GM12864 (cell line): ENCODE results near the gene USP10.

Experiments used
- DNase-seq: peaks from one replicate; pipeline ENCODE4 v3.0.0-alpha.2; 2011; ENCODE audit warnings: low read depth
- H3K4me3 ChIP-seq: 2 replicates; pipeline ENCODE4 v1.5.1; 2011; ENCODE audit warnings: mild to moderate bottlenecking, low read depth, low read length, control low read depth
- CTCF ChIP-seq: IDR thresholded peaks from 2 replicates; pipeline ENCODE4 v1.5.1; 2011; ENCODE audit warnings: low read depth, mild to moderate bottlenecking, moderate library complexity, low read length, control low read depth, inconsistent platforms; ENCODE audit errors: missing control alignments

Gene USP10

GRCh38 chr16:84663433-84664101, 36.2 kb upstream of the USP10 start:
- no peak overlapping the region for H3K4me3 ChIP-seq
- no peak for TF ChIP-seq CTCF
- DNase-seq, result peak; percentile 62

- no peak for TF ChIP-seq CTCF
- DNase-seq, result no peak
- no peak overlapping the region for H3K4me3 ChIP-seq
Observed at GRCh38 chr16:84665359-84665758, 34.4 kb upstream of the USP10 start.

GRCh38 chr16:84665843-84666242, 34.0 kb upstream of the USP10 start:
- no peak for TF ChIP-seq CTCF
- DNase-seq, result no peak
- no peak overlapping the region for H3K4me3 ChIP-seq

GRCh38 chr16:84667600-84668309, 32.0 kb upstream of the USP10 start:
- DNase-seq, result no peak
- TF ChIP-seq CTCF, result no peak
- no peak overlapping the region for H3K4me3 ChIP-seq

GRCh38 chr16:84670063-84670462, 29.7 kb upstream of the USP10 start:
- DNase-seq, result no peak
- TF ChIP-seq CTCF, result no peak
- no peak overlapping the region for H3K4me3 ChIP-seq

GRCh38 chr16:84672276-84673202, 27.3 kb upstream of the USP10 start:
- H3K4me3 ChIP-seq, result no peak overlapping the region
- peak; percentile 96 for TF ChIP-seq CTCF
- peak; percentile 29 for DNase-seq
